Spleen (tissue), 11 donors: Measurements from ENCODE around the gene C19orf73. TPM values are rescaled to one million over a fixed set of nuclear protein-coding genes. Genes with fewer than 3 reads are reported as not detected.
"Not testable (repeated sequence)": the region's sequence is repeated elsewhere in the genome, so short reads cannot be mapped to it uniquely, and the experiment has no call there.

Experiments
- DNase-seq: peaks from one replicate; pipeline ENCODE4 v3.0.0-alpha.2; 2020
- H3K27ac ChIP-seq, 8 donors: fragments of 200-600 bp; sonication (generic) in 7 of 8; 1 replicate in 4 of 8; 2 replicates in 4 of 8; pipeline versions ENCODE4 v1.5.0 to v1.8.0; 2016 to 2021; ENCODE audit warnings: inconsistent platforms in 4 of 8, mild to moderate bottlenecking in 4 of 8, moderate library complexity in 1 of 8
- H3K27me3 ChIP-seq, 7 donors: fragments of 200-600 bp; sonication (generic) in 6 of 7; replicated peaks in 1 of 7; 1 replicate in 4 of 7; 2 replicates in 3 of 7; pipeline versions ENCODE4 v1.5.0 to v1.8.0; 2016 to 2021; ENCODE audit warnings: inconsistent platforms in 3 of 7, mild to moderate bottlenecking in 1 of 7
- H3K36me3 ChIP-seq, 6 donors: fragments of 200-600 bp; sonication (generic) in 5 of 6; 1 replicate in 4 of 6; 2 replicates in 2 of 6; pipeline versions ENCODE4 v1.5.0 to v1.8.0; 2016 to 2021; ENCODE audit warnings: inconsistent platforms in 2 of 6
- H3K4me1 ChIP-seq, 6 donors: fragments of 200-600 bp; sonication (generic) in 5 of 6; 1 replicate in 3 of 6; 2 replicates in 3 of 6; pipeline versions ENCODE4 v1.5.0 to v1.8.0; 2016 to 2021; ENCODE audit warnings: inconsistent platforms in 3 of 6
- H3K4me3 ChIP-seq, 8 donors: fragments of 200-600 bp; sonication (generic) in 7 of 8; 1 replicate in 4 of 8; 2 replicates in 4 of 8; pipeline versions ENCODE4 v1.5.0 to v1.8.0; 2016 to 2021; ENCODE audit warnings: inconsistent platforms in 4 of 8, mild to moderate bottlenecking in 4 of 8, moderate library complexity in 2 of 8
- H3K9me3 ChIP-seq, 8 donors: fragments of 200-600 bp; sonication (generic) in 7 of 8; 1 replicate in 4 of 8; 2 replicates in 4 of 8; pipeline versions ENCODE4 v1.5.0 to v1.8.0; 2016 to 2021; ENCODE audit warnings: inconsistent platforms in 4 of 8
- POLR2A ChIP-seq, 3 donors: fragments of 450-650 bp; IDR thresholded peaks; one replicate each; pipeline ENCODE4 v1.5.1; 2017; ENCODE audit warnings: antibody characterized with exemption in 3 of 3, mild to moderate bottlenecking in 1 of 3
- POLR2AphosphoS5 ChIP-seq, 3 donors: sonication (generic); formaldehyde crosslinking; IDR thresholded peaks; one replicate each; pipeline ENCODE4 v1.5.1; 2017; ENCODE audit warnings: antibody characterized with exemption in 3 of 3
- WGBS, 5 donors: extraction: QIAGEN DNeasy Blood & Tissue Kit in 3 of 5; methylation state at CpG; one replicate each; pipeline versions ENCODE4 v1.1.5 to v1.1.7; 2013 to 2018; 5-methylcytosine and 5-hydroxymethylcytosine counted together
- intact Hi-C: fragments of 100-400 bp; cut with DNase I; formaldehyde crosslinking; loops from one replicate; pipeline ENCODE4 v1.15.0; 2023; ENCODE audit warnings: low total_unique reads
- polyA plus RNA-seq, 3 donors: library from polyadenylated mRNA; stranded (reverse); fragments of 200-250 nt; gene quantifications; one replicate each; pipeline ENCODE4 v1.2.1, GENCODE V29; 2013
- total RNA-seq, 7 donors: library from RNA; depleted of rRNA in 3 of 7; stranded (reverse); fragments of >200 nt in 3 of 7; fragmentation: NEBNext Ultra II Directional in 4 of 7; extraction: Animal tissue kit (Norgen Biotek cat#: 25700) in 4 of 7; gene quantifications; one replicate each; pipeline versions ENCODE4 v1.1.0 to v1.2.1, GENCODE V29; 2016 to 2021
- TF ChIP-seq, protein P1 (sequence below), 11 experiments: fragments of 200-600 bp in 7 of 11; fragments of 450-650 bp in 4 of 11; sonication (generic) in 4 of 11; IDR thresholded peaks in 8 of 11; conservative IDR thresholded peaks in 3 of 11; 1 replicate in 7 of 11; 2 replicates in 4 of 11; pipeline versions ENCODE4 v1.4.0 to v1.8.0; 2016 to 2021; ENCODE audit warnings: antibody characterized with exemption in 11 of 11, inconsistent platforms in 4 of 11, mild to moderate bottlenecking in 1 of 11
- donor health status: healthy with polysubstance abuse.
- donor health status: DM: no; HTN: no; CAD: no; lungs with moderate emphysema.
- donor health status: DM: no; HTN: no; CAD: no.
- donor health status: Bipolar disorder and iron deficiency.
- donor health status: healthy.
- donor health status: DM: no; HTN: no; CAD: no.
- donor health status: DM: yes; HTN: yes; CAD: no.

C19orf73 gene
- total and polyA plus RNA-seq, 10 donors, result 0.70 to 5.5 (median 1.8) TPM; not detected in 1

DNA sequence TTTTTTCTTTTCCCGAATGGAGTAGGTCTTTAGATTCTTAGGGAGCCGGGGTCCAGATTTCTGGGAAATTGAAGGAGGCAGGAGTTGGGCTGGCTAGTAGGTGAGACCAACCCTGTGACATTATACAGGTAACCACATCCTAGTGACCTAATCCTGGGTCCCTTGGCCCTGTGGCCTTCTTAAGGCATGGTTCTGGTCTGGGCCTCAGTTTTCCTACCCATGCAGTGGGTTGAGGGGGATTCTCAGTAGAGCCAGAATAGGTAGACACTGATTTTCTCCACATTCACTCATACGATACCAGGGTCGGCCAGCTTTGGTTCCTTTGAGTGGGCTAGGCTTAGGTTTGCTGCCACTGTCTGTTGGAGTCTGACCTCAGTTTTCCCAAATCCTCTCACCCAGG, 7.6 kb upstream of the C19orf73 start:
- DNase-seq, result no peak
- H3K36me3 ChIP-seq, result no peaks in the 10 kb centered on the region
- H3K4me3 ChIP-seq, result no peak overlapping the region
- no peak overlapping the region for H3K27ac ChIP-seq
- peaks cover 0 to 19% (median 16%) of the 10 kb centered on the region in 6 donors for H3K4me1 ChIP-seq
- H3K27me3 ChIP-seq, result peaks cover 0 to 2% (median 0%) of the 10 kb centered on the region in 7 donors
- no peaks in the 10 kb centered on the region for H3K9me3 ChIP-seq
- 71 to 85% (median 78%) methylated on average over 4 of the region's 4 CpGs for WGBS, 5 donors
- intact Hi-C loops, result no loop called here
- TF ChIP-seq, protein P1, sequence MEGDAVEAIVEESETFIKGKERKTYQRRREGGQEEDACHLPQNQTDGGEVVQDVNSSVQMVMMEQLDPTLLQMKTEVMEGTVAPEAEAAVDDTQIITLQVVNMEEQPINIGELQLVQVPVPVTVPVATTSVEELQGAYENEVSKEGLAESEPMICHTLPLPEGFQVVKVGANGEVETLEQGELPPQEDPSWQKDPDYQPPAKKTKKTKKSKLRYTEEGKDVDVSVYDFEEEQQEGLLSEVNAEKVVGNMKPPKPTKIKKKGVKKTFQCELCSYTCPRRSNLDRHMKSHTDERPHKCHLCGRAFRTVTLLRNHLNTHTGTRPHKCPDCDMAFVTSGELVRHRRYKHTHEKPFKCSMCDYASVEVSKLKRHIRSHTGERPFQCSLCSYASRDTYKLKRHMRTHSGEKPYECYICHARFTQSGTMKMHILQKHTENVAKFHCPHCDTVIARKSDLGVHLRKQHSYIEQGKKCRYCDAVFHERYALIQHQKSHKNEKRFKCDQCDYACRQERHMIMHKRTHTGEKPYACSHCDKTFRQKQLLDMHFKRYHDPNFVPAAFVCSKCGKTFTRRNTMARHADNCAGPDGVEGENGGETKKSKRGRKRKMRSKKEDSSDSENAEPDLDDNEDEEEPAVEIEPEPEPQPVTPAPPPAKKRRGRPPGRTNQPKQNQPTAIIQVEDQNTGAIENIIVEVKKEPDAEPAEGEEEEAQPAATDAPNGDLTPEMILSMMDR (IDR thresholded peaks at IDR 0.05 in 8 of 11, conservative IDR thresholded peaks at IDR 0.05 in 3 of 11), result no peak
- TF ChIP-seq POLR2A (IDR thresholded peaks at IDR 0.05) (no peak), POLR2AphosphoS5 (IDR thresholded peaks at IDR 0.05) (no peak)

DNA sequence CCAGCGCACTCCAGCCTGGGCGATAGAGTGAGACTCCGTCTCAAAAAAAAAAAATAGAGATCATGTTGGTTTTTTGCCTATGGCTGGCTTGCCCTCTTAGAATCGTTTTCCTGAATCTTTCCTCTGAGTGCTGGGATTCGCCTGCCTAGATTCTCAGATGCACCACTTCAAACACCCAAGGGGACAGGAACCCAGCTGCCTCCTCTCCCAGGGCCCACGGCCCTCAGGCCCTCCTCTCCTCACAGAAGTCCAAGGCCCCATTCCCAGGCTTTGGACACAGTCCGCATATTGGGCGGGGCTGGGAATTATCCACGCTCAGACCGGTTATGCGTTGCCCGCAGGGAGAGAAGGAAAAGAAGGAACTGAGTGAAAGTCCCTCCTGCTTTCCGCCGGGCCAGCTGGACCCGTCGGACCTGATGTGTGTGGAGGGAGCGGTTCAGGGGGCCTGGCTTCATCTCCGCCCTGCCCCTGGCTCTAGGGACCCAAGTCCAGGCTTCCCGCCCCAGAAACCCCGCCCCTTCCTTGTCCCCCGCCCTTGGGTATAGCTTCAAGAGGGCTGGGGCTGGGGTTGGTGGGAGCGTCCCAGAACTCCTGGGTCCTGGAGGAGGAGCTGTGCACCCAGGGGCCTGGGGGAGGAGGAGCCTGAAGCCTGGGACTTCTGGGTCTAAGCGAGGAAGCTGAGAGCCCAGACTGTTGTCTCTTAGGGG, 6.2 kb upstream of the C19orf73 start:
- no peak for DNase-seq
- no peak for TF ChIP-seq POLR2A (IDR thresholded peaks at IDR 0.05)
- WGBS, 5 donors, result 60 to 68% (median 68%) methylated on average over 22 to 23 of the region's 23 CpGs
- H3K4me1 ChIP-seq, result peaks cover 1 to 23% (median 19%) of the 10 kb centered on the region in 6 donors
- no peaks in the 10 kb centered on the region for H3K9me3 ChIP-seq
- H3K27ac ChIP-seq, result no peak overlapping the region
- no peak overlapping the region for H3K4me3 ChIP-seq
- H3K36me3 ChIP-seq, result no peaks in the 10 kb centered on the region
- peaks cover 0 to 10% (median 4%) of the 10 kb centered on the region in 7 donors for H3K27me3 ChIP-seq
- intact Hi-C loops, result no loop called here

DNA sequence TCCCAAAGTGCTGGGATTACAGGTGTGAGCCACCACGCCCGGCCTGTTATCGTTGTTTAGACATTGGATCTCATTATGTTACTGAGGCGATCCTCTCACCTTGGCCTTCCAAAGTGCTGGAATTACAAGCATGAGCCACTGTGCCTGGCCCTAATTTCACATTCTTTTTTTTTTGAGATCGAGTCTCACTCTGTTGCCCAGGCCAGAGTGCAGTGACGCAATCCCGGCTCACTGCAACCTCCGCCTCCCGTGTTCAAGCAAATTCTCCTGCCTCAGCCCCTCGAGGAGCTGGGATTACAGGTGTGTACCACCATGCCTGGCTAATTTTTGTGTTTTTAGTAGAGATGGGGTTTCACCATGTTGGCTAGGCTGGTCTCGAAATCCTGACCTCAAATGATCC, 4.3 kb upstream of the C19orf73 start:
- H3K9me3 ChIP-seq, H3K27ac ChIP-seq, H3K4me3 ChIP-seq, H3K36me3 ChIP-seq, intact Hi-C loops, DNase-seq: not testable (repeated sequence)
- Histone ChIP-seq H3K4me1 (peaks cover 12 to 33% (median 29%) of the 10 kb centered on the region in 6 donors), H3K27me3 (peaks cover 0 to 22% (median 12%) of the 10 kb centered on the region in 7 donors)
- 89 to 93% (median 90%) methylated on average over 11 of the region's 11 CpGs for WGBS, 5 donors

DNA sequence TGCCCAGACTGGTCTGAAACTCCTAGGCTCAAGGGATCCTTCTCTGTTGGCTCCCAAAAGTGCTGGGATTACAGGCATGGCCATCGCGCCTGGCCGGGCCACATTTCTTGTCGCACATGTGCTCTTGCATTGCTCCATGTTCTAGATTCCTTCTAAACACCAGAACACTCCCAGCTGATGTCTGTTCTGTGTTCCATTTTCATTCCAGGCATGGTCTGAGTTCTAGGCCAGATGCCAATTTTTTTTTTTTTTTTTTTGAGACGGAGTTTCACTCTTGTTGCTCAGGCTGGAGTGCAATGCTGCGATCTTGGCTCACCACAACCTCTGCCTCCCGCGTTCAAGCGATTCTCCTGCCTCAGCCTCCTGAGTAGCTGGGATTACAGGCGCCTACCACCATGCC, 2.9 kb upstream of the C19orf73 start:
- H3K36me3 ChIP-seq, H3K9me3 ChIP-seq, DNase-seq, H3K4me3 ChIP-seq, H3K27ac ChIP-seq, intact Hi-C loops: not testable (repeated sequence)
- H3K4me1 ChIP-seq, result peaks cover 17 to 35% (median 29%) of the 10 kb centered on the region in 6 donors
- WGBS, 5 donors, result 77 to 86% (median 80%) methylated on average over 10 of the region's 10 CpGs
- H3K27me3 ChIP-seq, result peaks cover 0 to 22% (median 12%) of the 10 kb centered on the region in 7 donors

DNA sequence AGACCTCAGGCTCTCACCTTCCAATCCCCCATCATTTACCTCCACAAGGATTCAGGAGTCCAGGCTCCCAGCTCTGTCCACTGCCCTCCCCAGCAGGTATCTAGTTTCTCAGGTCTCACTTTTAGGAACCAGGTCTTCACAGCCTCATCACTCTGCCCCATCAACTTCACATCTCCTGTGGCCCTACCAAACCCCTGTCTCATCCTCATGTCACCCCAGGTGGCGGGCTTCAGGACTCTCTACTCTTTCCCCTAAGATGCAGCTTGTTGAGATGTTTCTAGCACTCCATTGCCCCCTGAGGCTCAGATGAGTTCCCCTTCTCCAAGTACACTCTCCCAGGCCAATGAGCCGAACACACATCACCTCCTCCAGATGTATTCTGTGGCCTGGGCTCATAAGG, 1.9 kb upstream of the C19orf73 start:
- Histone ChIP-seq H3K9me3 (no peaks in the 10 kb centered on the region), H3K36me3 (no peaks in the 10 kb centered on the region), H3K4me3 (no peak overlapping the region), H3K27me3 (peaks cover 0 to 22% (median 12%) of the 10 kb centered on the region in 7 donors), H3K27ac (no peak overlapping the region), H3K4me1 (peaks cover 17 to 44% (median 31%) of the 10 kb centered on the region in 6 donors)
- intact Hi-C loops, result no loop called here
- 87 to 92% (median 90%) methylated on average over 2 of the region's 2 CpGs for WGBS, 5 donors
- no peak for DNase-seq
- TF ChIP-seq POLR2AphosphoS5 (IDR thresholded peaks at IDR 0.05), result no peak
- TF ChIP-seq POLR2A (IDR thresholded peaks at IDR 0.05), result no peak
- TF ChIP-seq, protein P1 (IDR thresholded peaks at IDR 0.05 in 8 of 11, conservative IDR thresholded peaks at IDR 0.05 in 3 of 11), result no peak
